Vagina (tissue), 2 donors: ENCODE measurements around the gene BLOC1S2. TPM values are rescaled to one million over a fixed set of nuclear protein-coding genes. Genes with fewer than 3 reads are reported as not detected.

Experiments
- DNase-seq, 2 donors: peaks; one replicate each; pipeline ENCODE4 v3.0.0-alpha.2; 2017; ENCODE audit errors: extremely low spot score in 2 of 2
- H3K27ac ChIP-seq: fragments of 200-600 bp; sonication (generic); one replicate; pipeline ENCODE4 v1.5.1; 2019
- H3K27me3 ChIP-seq: fragments of 200-600 bp; sonication (generic); one replicate; pipeline ENCODE4 v1.5.1; 2019
- H3K36me3 ChIP-seq, 2 donors: fragments of 200-600 bp; sonication (generic); one replicate each; pipeline ENCODE4 v1.5.1; 2017 to 2019
- H3K4me1 ChIP-seq: fragments of 200-600 bp; sonication (generic); one replicate; pipeline ENCODE4 v1.5.1; 2019
- H3K4me3 ChIP-seq, 2 donors: fragments of 200-600 bp; sonication (generic); 1 replicate in 1 of 2; 2 replicates in 1 of 2; pipeline ENCODE4 v1.5.1; 2016 to 2019
- H3K9me3 ChIP-seq: fragments of 200-600 bp; sonication (generic); one replicate; pipeline ENCODE4 v1.5.1; 2019
- POLR2A ChIP-seq, 2 donors: fragments of 450-650 bp; IDR thresholded peaks; one replicate each; pipeline ENCODE4 v1.6.1; 2017; ENCODE audit warnings: antibody characterized with exemption in 2 of 2, mild to moderate bottlenecking in 2 of 2, moderate library complexity in 2 of 2
- POLR2AphosphoS5 ChIP-seq, 2 donors: sonication (generic); formaldehyde crosslinking; IDR thresholded peaks; one replicate each; pipeline ENCODE4 v1.9.0; 2017; ENCODE audit warnings: antibody characterized with exemption in 2 of 2, mild to moderate bottlenecking in 2 of 2, low read depth in 1 of 2; ENCODE audit not compliant: insufficient read depth in 1 of 2
- intact Hi-C: fragments of 100-400 bp; cut with DNase I; formaldehyde crosslinking; loops from one replicate; pipeline ENCODE4 v1.15.1; 2023
- total RNA-seq: library from RNA; depleted of rRNA; stranded (reverse); fragments of >200 nt; gene quantifications from one replicate; pipeline ENCODE4 v1.2.3, GENCODE V29; 2016
- TF ChIP-seq, protein P1 (sequence below), 3 experiments: fragments of 450-650 bp in 2 of 3; fragments of 200-600 bp in 1 of 3; sonication (generic) in 1 of 3; IDR thresholded peaks; one replicate each; pipeline ENCODE4 v1.5.1; 2017 to 2019; ENCODE audit warnings: antibody characterized with exemption in 3 of 3, mild to moderate bottlenecking in 2 of 3, moderate library complexity in 2 of 3

The BLOC1S2 gene
- total RNA-seq, 1 donor from 2014 or later = 10.1 TPM

DNA sequence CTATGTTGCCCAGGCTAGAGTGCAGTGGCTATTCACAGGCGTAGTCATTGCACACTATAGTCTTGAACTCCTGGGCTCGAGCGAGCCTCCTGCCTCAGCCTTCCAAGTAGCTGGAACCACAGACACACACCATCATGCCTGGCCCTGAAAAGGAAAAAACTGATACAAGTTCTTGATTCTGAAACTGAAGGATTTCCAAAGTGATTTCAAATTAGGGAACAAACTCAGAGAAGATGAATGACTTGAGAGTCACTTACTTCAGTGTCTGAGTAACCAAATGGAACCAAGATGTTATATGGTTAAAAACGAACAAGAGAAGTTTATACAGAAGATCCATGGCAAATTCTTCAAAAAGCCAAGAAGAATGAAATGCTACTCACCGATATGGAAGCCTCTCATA, 33.4 kb downstream of the BLOC1S2 start:
- peaks cover 0 to 71% of the 10 kb centered on the region in 2 donors for H3K36me3 ChIP-seq
- H3K27me3 ChIP-seq = no peaks in the 10 kb centered on the region
- no peaks in the 10 kb centered on the region for H3K9me3 ChIP-seq
- intact Hi-C loops = no loop called here
- DNase-seq = no peak
- no peak overlapping the region for H3K4me3 ChIP-seq
- TF ChIP-seq, protein P1, sequence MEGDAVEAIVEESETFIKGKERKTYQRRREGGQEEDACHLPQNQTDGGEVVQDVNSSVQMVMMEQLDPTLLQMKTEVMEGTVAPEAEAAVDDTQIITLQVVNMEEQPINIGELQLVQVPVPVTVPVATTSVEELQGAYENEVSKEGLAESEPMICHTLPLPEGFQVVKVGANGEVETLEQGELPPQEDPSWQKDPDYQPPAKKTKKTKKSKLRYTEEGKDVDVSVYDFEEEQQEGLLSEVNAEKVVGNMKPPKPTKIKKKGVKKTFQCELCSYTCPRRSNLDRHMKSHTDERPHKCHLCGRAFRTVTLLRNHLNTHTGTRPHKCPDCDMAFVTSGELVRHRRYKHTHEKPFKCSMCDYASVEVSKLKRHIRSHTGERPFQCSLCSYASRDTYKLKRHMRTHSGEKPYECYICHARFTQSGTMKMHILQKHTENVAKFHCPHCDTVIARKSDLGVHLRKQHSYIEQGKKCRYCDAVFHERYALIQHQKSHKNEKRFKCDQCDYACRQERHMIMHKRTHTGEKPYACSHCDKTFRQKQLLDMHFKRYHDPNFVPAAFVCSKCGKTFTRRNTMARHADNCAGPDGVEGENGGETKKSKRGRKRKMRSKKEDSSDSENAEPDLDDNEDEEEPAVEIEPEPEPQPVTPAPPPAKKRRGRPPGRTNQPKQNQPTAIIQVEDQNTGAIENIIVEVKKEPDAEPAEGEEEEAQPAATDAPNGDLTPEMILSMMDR (IDR thresholded peaks at IDR 0.05) = no peak
- no peak for TF ChIP-seq POLR2A (IDR thresholded peaks at IDR 0.05)
- no peak for TF ChIP-seq POLR2AphosphoS5 (IDR thresholded peaks at IDR 0.05; ENCODE audit: insufficient read depth in 1 of 2, low read depth in 1 of 2)
- no peaks in the 10 kb centered on the region for H3K4me1 ChIP-seq
- no peak overlapping the region for H3K27ac ChIP-seq

GRCh38 chr10:100248820-100249219, 37.7 kb downstream of the BLOC1S2 start:
- no peaks in the 10 kb centered on the region for H3K9me3 ChIP-seq
- no peak overlapping the region for H3K4me3 ChIP-seq
- H3K27ac ChIP-seq = no peak overlapping the region
- intact Hi-C loops = loop anchor here (5.0 kb wide), 1 partner anchor 1803 kb away; no protein-coding TSS in a partner anchor
- TF ChIP-seq, protein P1 (IDR thresholded peaks at IDR 0.05) = no peak
- TF ChIP-seq POLR2AphosphoS5 (IDR thresholded peaks at IDR 0.05; ENCODE audit: insufficient read depth in 1 of 2, low read depth in 1 of 2) (no peak), POLR2A (IDR thresholded peaks at IDR 0.05) (no peak)
- no peak for DNase-seq
- peaks cover 0 to 76% of the 10 kb centered on the region in 2 donors for H3K36me3 ChIP-seq
- no peaks in the 10 kb centered on the region for H3K4me1 ChIP-seq
- no peaks in the 10 kb centered on the region for H3K27me3 ChIP-seq

GRCh38 chr10:100245484-100246220, 40.8 kb downstream of the BLOC1S2 start:
- TF ChIP-seq, protein P1 (IDR thresholded peaks at IDR 0.05) = no peak
- TF ChIP-seq POLR2AphosphoS5 (IDR thresholded peaks at IDR 0.05; ENCODE audit: insufficient read depth in 1 of 2, low read depth in 1 of 2) = no peak
- TF ChIP-seq POLR2A (IDR thresholded peaks at IDR 0.05) = no peak
- intact Hi-C loops = loop anchor here (5.0 kb wide), 1 partner anchor 1807 kb away; no protein-coding TSS in a partner anchor
- no peak overlapping the region for H3K27ac ChIP-seq
- no peaks in the 10 kb centered on the region for H3K4me1 ChIP-seq
- H3K27me3 ChIP-seq = no peaks in the 10 kb centered on the region
- H3K36me3 ChIP-seq = peaks cover 0 to 48% of the 10 kb centered on the region in 2 donors
- no peak overlapping the region for H3K4me3 ChIP-seq
- no peaks in the 10 kb centered on the region for H3K9me3 ChIP-seq
- no peak for DNase-seq

- no peak for DNase-seq
- no peaks in the 10 kb centered on the region for H3K9me3 ChIP-seq
- H3K27ac ChIP-seq = no peak overlapping the region
- intact Hi-C loops = no loop called here
- no peaks in the 10 kb centered on the region for H3K27me3 ChIP-seq
- no peak overlapping the region for H3K4me3 ChIP-seq
- TF ChIP-seq POLR2A (IDR thresholded peaks at IDR 0.05) (no peak), POLR2AphosphoS5 (IDR thresholded peaks at IDR 0.05; ENCODE audit: insufficient read depth in 1 of 2, low read depth in 1 of 2) (no peak)
- TF ChIP-seq, protein P1 (IDR thresholded peaks at IDR 0.05) = no peak
- peaks cover 0 to 48% of the 10 kb centered on the region in 2 donors for H3K36me3 ChIP-seq
- H3K4me1 ChIP-seq = no peaks in the 10 kb centered on the region
Measured at GRCh38 chr10:100239851-100240250, 46.6 kb downstream of the BLOC1S2 start.

DNA sequence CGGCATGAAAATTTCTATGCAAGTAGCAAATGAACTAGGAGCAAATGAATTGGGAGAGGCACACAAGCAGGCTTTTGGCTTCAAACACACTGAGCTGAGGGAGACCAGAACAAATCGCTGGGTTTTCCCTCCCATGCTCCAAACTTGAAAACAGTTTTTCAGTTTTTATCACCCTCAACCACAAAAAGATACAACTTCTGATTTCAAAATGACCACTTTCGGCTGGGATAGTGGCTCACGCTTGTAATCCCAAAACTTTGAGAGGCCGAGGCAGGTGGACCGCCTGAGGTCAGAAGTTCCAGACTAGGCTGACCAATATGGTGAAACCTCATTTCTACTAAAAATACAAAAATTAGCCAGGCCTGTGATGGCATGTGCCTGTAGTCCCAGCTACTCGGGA, 48.1 kb downstream of the BLOC1S2 start:
- H3K36me3 ChIP-seq = peaks cover 0 to 51% of the 10 kb centered on the region in 2 donors
- intact Hi-C loops = no loop called here
- TF ChIP-seq, protein P1 (IDR thresholded peaks at IDR 0.05) = no peak
- TF ChIP-seq POLR2AphosphoS5 (IDR thresholded peaks at IDR 0.05; ENCODE audit: insufficient read depth in 1 of 2, low read depth in 1 of 2) (no peak), POLR2A (IDR thresholded peaks at IDR 0.05) (no peak)

More for the DNA sequence above, 48.1 kb downstream of the BLOC1S2 start:
- no peak overlapping the region for H3K4me3 ChIP-seq
- H3K27ac ChIP-seq = no peak overlapping the region
- no peaks in the 10 kb centered on the region for H3K9me3 ChIP-seq
- H3K4me1 ChIP-seq = no peaks in the 10 kb centered on the region
- no peak for DNase-seq
- no peaks in the 10 kb centered on the region for H3K27me3 ChIP-seq
